ENCODE measurements around the gene ARID1B.

The ARID1B gene

DNA sequence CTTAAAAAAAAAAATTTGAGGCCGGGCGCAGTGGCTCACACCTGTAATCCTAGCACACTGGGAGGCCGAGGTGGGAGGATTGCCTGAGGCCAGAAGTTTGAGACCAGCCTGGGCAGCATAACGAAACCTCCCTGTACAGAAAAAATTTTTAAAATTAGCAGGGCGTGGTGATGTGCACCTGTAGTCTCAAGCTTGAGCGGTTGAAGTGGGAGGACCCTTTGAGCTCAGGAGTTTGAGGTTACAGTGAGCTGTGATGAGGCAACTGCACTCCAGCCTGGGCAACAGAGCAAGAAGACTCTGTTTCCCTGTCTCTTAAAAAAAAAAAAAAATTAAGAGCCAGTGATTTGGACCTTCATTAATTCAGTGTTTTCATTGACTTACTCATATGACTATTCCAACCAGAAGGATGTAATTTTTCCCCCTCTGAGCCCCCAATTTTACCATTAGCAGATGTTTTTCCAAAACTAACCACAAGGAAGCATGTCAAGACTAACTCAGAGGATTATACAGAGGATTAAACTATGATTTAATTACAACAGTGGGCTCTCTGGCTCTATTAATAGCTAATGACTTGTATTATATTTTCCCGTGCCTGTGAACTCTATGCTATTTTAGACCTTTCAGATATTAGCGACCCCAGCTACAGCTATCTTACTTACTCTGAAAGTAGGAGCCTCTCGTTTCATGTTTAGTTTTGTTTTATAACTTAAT, 75.1 kb downstream of the ARID1B start:
- no peak for DNase-seq (ENCODE audit: low spot score)

DNA sequence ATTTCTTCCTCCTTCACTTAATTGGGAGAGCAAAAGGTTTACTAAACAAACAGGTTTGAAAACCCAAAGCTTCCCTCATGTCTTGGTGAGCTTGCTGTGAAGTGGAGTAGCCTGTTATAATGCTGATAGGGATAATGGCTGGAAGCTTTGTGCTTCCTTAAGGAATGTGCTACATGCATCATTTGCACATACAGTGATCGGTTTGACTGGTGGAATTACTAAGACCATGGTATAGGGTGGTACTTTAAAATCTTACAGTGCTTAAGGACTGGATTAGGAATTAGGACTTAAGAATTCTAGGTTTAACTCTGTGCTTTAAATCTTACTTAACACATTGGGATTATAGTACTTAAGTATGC, 75.7 kb downstream of the ARID1B start:
- no peak for DNase-seq (ENCODE audit: low spot score)

DNA sequence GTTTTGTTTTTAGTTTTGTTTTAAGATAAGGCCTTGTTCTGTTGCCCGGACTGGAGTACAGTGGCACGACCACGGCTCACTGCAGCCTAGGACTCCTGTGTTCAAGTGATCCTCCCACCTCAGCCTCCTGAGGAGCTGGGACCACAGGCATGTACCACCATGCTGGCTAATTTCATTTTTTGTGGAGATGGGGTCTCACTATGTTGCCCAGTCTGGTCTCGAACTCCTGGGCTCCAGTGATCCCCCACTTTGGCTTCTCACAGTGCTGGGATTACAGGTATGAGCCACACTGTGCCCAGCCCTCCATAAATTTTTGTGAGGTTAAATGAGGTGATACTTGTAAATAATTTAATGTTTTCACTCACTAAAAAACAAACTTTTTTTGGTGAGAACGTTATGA, 76.6 kb downstream of the ARID1B start:
- no peak for DNase-seq (ENCODE audit: low spot score)

DNA sequence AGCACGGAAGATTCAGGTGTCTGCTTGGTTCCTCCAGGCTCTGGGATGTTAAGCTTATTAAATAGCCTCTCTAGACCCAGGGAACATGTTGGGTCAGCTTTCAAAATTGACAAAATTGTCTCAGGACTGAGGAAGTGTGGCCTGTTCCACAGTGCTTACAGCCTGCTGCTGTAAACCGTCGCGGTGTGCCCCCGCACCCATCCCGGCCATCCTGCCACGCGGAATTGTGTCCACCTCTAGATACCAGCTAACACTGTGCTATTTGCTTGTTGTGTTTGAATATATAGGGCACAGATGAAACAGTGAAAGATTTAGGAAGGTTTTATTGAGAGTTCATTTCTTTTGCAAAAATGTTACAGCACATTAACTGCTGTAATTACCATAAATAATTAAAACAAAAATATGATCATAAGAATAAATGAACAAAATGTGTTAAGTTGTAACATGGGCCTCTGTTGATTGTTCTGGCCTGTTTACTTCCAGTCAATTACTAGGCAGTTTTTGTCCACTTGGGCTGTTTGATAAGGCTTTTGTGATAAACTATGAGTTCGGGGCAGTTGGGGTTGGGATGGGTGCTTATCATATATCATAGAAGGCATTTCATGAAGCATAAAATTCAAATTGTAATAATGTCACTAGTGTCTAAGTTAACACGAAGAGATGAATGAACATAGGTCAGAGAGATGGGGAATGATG, 77.4 kb downstream of the ARID1B start:
- peak; percentile 55 for DNase-seq (ENCODE audit: low spot score)

DNA sequence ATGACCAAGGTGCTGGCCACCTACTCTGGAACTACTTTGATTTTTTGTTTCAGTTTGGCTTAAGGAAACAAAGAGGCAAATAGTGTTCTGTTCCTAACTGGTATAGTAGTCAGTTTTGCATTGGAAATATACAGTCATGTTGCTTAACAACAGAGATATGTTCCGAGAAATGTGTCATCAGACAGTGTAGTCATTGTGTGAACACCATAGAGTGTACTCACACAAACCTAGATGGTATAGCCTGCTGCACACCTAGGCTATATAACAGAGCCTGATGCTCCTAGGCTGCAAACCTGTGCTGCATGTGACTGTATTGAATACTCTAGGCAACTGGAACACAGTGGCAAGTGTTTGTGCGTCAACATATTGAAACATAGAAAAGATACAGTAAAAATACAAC, 80.4 kb downstream of the ARID1B start:
- DNase-seq (ENCODE audit: low spot score): no peak

DNA sequence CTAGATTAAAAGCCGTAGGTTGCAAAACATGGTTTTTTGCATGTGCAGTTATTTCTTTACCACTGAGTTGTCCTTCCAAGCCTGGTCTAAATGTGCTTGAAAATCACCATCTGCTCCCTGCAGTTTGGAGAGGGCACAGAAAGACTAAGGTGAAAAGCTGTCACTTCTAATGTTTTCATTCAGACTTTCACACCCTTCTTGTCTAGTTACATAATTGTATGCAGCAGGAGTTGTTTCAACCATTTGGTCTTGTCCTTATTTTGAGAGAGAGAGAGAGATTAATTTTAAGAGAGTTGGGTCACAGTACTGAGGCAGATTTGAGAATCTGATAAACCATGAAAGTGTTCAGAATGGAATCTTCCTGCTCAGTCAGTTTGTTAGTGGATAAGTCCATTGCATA, 82.5 kb downstream of the ARID1B start:
- DNase-seq (ENCODE audit: low spot score): no peak

DNA sequence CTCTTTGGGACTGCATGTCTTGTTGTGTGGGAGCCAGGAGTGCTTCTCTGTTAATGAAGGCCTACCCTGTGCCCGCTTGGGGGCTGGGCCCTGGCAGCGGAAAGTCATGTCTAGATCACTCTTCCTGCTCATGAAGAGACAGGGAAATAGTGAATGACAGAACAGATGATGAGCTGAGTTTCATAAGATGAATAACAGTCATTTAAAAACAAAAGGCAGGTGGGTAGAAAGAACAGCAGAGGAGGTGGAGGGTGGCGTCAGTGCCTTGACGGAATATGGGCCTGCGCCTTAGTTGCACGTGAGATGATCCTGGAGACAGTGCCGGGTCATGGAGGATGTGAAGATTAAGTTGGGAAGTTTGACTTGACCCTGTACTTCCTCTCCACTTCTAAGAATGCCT, 85.5 kb downstream of the ARID1B start:
- no peak for DNase-seq (ENCODE audit: low spot score)

DNA sequence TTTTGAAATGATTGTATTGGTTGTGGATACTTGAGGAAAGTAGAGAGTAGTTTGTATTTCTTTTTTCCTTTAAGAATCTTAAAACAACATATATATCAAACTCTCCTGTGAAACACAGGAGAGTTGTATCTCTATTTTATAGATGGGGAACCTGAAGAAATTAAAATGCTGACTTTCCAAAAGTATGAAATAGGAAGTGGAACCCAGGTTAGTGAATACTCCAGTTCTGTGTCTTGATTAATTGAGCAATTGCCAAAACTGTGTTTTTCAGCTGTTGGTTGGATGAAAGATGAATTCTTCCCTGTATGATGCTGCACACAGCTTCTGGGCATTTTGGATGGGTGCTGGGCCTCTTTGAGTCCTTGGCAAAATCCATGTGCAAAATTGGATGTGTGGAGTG, 86.3 kb downstream of the ARID1B start:
- DNase-seq (ENCODE audit: low spot score): no peak

DNA sequence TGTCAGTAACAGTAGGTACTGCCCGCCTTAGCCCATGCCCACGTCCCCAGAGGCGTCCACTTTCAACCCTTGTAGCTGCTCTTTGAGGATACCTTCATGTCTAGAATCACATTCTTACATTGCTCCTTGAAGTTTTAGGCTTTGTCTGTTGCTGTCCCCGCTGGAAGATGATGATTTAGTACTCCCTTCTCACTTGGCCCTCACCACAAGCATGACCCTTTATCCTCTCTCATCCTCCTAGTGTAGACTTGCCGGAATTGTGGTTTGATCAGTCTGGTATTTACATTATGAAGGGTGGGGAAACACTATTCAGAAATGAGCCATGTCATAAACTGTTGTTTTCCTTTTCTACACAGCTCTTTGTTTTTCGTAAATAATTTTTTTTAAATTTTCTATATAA, 87.4 kb downstream of the ARID1B start:
- DNase-seq (ENCODE audit: low spot score): no peak

DNA sequence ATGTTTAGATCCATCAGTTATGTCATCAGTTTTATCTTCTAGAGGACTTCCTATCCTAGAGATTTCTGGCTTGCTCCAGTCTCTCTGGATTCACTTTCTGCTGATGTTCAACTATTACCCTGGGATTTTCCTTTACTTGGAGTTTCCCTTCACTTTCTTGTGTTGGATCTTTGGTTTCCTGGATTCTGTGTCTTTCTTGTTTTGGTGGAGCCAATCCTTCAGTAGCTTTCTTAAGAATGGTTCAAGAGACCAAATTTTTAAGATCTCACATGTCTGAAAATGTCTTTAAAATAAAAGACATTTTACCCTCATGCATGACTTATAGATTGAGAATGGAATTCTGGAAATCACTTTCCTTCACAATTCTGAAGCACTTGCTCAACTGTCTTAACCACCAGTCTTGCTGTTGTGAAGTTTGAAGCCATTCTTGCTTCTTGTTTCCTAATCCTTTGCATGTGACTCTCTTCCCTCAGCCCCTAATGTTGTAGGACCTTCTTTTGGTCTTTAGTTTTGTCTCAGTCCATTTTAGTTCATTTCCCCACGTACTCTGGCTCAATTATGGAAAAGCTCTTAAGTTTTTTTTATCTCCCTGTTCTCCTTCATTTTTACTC, 87.9 kb downstream of the ARID1B start:
- DNase-seq (ENCODE audit: low spot score): no peak

DNA sequence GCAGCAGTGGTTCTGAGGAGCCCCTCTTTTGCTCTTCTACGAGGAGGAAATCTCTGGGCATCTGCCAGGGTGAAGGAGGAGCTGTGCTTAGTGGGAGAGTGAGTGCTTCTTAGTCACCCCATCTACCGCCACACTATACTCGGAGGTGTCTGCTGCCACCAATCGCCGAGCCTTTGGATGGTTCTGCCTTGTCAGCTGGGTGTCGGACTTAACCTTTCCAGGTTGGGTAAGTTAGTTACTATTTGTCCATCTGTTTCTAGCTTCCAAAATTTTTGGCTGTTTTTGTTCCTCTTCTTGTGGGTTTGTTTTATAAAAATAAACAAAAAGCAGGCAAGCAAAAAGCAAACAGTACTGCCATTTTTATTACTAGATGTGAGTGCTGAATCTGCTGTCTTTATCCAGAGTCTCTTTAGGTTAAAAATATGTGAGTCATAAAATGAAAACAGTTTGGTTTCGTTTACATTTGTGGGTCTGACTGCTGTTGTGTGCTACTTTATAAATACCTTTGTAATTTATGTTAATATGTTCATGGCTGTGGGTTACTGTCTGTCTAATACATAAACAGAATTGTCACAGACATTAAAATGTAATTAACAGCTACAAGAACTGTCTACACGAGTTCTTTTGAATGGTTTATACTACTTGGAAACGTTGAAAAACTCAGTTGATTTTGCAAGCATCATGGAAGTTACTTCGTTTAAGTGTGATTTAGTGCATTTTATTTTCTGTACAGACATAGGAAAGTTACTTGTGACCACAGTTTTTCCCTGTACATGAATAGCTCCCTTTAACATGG, 89.2 kb downstream of the ARID1B start:
- peak; percentile 57 for DNase-seq (ENCODE audit: low spot score)

DNA sequence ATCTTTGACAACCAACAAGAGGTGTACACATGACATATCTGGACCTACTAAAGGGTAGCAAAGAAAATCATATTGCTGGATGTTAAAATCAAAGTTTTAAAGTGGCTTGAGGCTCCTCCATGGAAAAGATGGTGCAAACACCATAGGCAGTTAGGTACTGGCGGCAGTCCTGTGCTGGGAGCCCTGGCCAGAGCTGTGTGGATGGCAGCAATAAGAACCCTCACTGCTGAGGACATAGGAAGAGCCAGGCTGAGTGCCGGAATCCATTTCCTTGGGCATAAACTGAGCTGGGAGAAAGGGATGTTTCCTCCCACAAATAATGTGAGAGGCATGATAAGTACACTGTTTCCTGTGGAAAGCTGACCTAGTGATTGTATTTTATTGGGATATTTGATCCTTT, 89.9 kb downstream of the ARID1B start:
- no peak for DNase-seq (ENCODE audit: low spot score)

DNA sequence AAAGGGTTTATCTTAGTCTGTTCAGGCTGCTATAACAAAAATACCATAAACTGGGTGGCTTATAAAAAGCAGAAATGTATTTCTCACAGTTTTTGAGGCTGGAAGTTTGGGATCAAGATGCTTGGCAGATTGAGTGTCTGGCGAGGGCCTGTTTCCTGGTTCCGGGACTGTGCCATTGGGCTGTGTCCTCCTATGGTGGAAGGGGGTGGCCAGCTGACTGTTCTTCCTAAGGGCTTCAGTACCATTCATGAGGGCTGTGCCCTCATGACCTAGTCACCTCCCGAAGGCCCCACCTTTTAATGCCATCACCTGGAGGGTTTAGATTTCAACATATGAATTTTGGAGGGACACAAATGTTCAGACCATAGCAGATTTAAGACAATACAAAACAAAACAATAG, 91.2 kb downstream of the ARID1B start:
- DNase-seq (ENCODE audit: low spot score): no peak

DNA sequence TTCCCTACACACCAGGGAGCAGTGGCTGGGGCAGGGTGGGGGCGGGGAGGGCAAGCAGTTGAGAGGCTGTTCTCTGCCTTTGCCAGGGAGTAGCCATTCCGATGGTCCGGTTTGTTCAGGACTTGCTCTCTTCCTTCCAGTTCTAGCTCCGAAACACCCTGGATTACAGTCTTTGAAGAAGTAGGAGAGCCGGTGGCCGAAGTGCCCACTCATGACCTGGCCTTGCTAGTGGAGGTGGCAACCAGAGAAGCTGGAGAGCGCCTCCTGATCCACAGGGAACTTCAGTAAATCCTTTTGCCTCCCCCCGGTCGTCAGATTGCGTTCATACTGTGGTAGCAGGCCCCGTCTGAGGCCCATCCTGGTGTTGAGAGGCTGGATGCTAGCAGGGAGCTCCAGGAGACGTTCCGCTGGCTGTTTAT, 92.8 kb downstream of the ARID1B start:
- no peak for DNase-seq (ENCODE audit: low spot score)

DNA sequence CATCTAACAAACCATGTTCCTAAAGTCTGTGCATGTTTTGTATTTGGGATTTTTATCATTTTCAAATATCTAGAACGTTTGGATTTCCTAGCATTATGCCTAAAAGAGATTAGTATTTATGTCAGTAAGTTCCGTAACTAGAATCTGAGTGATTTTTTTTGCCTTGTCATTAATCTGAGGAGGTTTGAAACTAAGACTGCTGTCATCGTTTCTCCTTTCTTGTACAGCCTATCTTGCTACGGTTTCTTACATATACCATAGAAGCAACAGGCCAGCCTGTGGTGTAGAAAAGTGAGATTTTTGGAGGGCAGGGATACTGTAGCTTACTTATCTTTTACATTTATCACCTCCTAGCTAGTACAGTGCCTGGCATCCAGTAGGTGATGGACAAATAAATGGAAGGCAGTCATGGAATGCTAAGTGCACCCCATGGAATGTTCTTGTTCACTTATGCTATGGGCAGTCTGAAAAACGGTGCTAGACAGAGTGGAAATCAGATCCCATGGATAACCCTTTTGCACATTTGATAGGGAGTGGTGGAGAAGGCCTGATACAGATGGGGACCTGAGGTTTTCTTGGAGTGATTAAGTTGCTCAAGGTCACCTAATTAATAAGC, 93.9 kb downstream of the ARID1B start:
- DNase-seq (ENCODE audit: low spot score): no peak

DNA sequence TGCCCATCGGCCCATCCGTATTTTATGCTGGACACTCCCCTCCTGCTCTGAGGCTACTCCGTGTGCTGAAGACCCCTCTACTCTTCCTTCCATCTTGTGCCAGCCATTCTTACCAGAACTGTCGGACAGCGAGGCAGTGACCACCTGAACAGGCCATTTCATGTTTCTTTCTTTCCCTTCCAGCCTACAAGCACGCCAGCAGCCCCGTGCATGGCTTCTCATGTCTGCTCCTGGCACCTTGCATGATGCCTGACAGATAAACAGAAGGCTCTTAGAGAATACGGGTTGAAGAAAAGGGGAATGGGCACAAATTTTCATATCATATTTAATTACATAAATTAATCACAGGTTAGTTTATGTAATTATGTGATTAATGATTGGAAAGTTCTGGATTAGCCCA, 95.7 kb downstream of the ARID1B start:
- no peak for DNase-seq (ENCODE audit: low spot score)

DNA sequence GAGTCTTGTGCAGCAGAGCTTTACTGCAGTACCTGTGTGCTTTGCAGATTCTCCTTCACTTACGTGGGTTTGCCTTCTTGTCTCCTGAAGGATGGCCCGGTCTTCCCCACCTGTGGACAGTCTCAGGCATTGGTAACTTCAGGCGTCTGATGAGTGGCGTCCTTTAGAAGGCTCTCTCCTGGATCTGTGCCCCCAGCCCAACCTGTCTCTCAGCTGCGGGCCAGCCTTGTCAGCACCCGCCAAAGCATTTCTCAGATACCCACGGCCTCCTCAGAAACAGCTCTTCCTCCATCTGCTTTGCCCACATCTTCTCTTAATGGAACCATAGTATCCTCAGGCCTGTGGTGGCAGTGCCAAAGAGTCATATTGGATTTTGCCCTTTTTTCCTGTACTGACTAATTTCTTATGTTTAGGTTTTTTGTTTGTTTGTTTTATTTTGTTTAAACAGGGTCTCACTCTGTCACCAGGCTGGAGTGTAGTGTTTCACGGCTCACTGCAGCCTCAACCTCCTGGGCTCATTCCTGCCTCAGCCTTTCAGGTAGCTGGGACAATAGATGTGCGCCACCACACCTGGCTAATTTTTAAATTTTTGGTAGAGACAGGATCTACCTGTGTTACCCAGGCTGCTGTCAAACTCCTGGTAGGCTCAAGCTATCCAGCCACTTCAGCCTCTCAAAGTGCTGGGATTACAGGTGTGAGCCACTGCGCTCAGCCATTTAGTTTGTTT, 96.6 kb downstream of the ARID1B start:
- no peak for DNase-seq (ENCODE audit: low spot score)

DNA sequence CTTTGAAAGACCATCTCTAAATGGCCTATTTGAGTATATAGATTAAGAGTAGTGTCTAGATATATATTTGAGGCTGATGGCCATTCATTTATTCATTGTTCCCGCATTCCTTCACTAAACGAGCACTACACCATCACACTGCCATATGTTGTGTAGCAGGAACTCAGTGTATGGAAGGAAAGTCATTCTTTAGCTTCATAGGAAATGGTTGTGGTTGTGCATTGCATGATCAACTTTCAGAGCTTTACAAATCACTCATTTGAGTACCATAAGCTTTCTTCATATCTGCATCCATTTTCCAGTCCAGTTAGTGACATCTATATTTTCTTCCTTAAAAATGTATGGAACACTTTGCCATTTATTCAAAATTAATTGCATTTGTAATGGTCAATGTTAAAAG, 97.9 kb downstream of the ARID1B start:
- no peak for DNase-seq (ENCODE audit: low spot score)

DNA sequence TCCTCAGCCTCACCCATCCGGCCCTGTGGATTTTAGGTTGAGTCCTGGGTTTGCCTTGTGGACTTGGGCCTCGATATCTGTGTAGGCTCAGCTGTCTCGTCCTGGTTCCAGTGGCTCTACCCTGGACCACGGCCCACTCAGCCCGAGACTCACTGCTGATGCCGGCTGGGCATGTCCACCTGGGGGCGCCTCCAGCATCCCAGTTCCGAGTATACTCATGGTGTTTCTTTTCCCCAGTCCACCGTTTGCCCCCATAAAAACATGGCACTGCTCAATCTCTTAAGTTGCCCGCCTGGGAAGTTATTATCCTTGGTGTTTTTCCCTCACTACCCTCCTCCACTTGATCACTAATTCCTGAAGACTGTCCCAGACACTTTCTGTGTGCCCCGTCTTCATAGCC, 99.1 kb downstream of the ARID1B start:
- no peak for DNase-seq (ENCODE audit: low spot score)

DNA sequence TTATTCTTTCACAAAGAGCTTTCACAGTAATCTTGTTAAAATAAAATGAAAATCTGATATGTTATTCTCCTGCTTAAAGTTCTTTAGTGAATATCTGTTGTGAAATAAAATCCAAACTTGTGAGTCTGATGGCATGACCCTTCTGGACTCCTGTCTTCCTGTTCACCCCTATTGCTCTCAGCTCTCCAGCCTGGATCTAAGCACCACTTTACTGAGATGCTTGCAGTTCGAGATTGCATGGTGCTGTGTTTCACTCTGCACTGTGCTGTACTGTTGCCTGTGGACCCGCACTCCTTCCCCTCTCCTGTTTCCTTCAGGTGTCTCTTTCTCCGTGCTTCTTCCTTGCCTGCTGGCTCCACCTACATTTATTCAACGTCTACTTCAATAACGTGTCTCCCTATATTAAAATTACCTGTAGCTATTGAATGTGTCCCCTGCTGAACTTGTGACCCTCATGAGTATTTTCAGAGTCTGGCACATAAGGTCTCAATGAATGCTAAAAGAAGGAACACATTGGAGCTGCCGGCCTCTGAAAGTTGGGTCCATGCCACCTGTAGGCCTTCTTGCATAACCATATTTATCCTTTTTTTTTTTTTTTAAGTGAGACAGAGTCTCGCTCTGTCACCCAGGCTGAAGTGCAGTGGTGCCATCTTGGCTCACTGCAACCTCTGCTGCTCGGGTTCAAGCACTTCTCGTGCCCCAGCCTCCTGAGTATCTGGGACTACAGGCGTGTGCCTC, 100.1 kb downstream of the ARID1B start:
- DNase-seq (ENCODE audit: low spot score): no peak

DNA sequence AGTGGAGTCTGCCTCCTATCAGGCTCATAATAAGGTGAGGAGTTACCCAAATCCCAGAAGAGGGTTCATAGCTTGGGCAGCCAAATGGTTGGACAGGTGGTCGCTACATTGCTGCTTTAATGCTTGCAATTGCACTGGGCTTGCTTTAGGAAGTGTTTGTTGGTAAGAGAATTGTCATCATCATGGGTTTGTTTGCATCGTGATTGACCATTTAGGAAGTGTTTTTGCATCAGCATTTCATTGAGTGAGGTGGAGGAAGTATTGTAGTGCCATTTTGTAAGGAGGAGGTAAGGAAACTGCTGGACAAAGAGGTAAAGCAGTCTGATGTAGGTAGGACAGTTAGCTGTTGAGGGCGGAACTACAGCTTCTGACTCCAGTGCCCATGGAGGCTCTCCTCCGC, 101.5 kb downstream of the ARID1B start:
- no peak for DNase-seq (ENCODE audit: low spot score)
